Effector memory CD4-positive, alpha-beta T cell (primary cell): ENCODE data around the gene SF1.

ENCODE experiments used
- DNase-seq, 3 donors: peaks; one replicate each; pipeline ENCODE4 v3.0.0-alpha.2; 2020
- H3K27ac ChIP-seq: 2 replicates; pipeline ENCODE4 v1.7.0; 2013; ENCODE audit warnings: mild to moderate bottlenecking, low read length, moderate library complexity; ENCODE audit not compliant: insufficient read depth, poor library complexity, severe bottlenecking
- H3K27me3 ChIP-seq: replicated peaks from 2 replicates; pipeline ENCODE4 v1.7.0; 2013; ENCODE audit warnings: mild to moderate bottlenecking, low read length; ENCODE audit not compliant: insufficient read depth, control insufficient read depth, poor library complexity, severe bottlenecking
- H3K36me3 ChIP-seq: 2 replicates; pipeline ENCODE4 v1.7.0; 2013; ENCODE audit warnings: mild to moderate bottlenecking, low read length, moderate library complexity; ENCODE audit not compliant: control insufficient read depth, insufficient read depth
- H3K4me1 ChIP-seq: 2 replicates; pipeline ENCODE4 v1.7.0; 2013; ENCODE audit warnings: low read length, mild to moderate bottlenecking; ENCODE audit not compliant: control insufficient read depth, insufficient read depth, poor library complexity, severe bottlenecking
- H3K4me3 ChIP-seq: 2 replicates; pipeline ENCODE4 v1.7.0; 2013; ENCODE audit warnings: low read length, low read depth, mild to moderate bottlenecking; ENCODE audit not compliant: insufficient read depth, poor library complexity, severe bottlenecking
- H3K9me3 ChIP-seq: 2 replicates; pipeline ENCODE4 v1.7.0; 2013; ENCODE audit warnings: mild to moderate bottlenecking, low read length, moderate library complexity; ENCODE audit not compliant: control insufficient read depth

The SF1 gene

GRCh38 chr11:64717268-64717578, 61.1 kb downstream of the SF1 start:
- H3K36me3 ChIP-seq = no peaks in the 10 kb centered on the region
- no peak overlapping the region for H3K27ac ChIP-seq
- no peak for DNase-seq
- no peak overlapping the region for H3K4me3 ChIP-seq
- no peaks in the 10 kb centered on the region for H3K9me3 ChIP-seq
- H3K27me3 ChIP-seq = peaks cover 38% of the 10 kb centered on the region
- H3K4me1 ChIP-seq = peaks cover 10% of the 10 kb centered on the region

DNA sequence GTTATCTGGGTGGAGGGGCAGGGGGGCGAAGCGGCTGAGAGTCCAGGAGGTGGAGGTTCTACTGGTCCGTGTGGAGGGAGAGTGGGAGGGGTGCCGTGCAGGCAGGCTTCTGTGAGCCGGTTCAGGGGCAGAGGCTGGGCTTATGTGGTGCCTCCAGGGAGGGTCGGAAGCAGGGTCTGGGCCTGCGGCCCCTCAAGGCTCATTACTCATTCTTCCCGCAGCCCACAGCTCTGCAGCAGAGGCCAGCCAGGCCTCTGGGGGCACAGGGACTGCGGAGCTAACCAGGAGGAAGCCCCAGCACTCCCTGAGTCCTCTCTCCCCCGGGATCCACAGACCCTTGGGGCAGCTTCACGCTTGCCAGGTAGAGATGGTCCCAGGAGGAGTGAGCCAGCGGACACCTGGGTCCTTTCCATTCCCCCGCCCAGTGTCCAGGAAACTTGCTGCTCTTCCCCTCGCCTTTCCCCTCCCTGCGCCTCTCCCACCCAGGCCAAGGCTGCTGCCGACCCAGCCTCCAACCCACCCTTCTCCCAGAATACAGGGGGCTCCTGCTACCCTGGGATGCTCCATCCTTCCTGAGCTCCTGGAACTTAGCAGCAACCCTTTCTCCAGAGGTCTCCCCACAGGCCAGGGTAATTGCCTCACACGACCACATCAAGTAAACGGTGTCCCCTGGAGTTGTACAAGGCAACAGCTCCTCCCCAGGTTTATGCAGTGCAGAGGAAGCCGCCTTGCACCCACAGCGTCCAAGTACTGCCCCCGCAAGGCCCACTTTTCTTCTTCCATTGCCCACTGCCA, 61.7 kb downstream of the SF1 start:
- H3K27me3 ChIP-seq = peaks cover 38% of the 10 kb centered on the region
- no peak overlapping the region for H3K4me3 ChIP-seq
- no peaks in the 10 kb centered on the region for H3K36me3 ChIP-seq
- DNase-seq = no peak
- no peaks in the 10 kb centered on the region for H3K9me3 ChIP-seq
- no peak overlapping the region for H3K27ac ChIP-seq
- peaks cover 12% of the 10 kb centered on the region for H3K4me1 ChIP-seq

DNA sequence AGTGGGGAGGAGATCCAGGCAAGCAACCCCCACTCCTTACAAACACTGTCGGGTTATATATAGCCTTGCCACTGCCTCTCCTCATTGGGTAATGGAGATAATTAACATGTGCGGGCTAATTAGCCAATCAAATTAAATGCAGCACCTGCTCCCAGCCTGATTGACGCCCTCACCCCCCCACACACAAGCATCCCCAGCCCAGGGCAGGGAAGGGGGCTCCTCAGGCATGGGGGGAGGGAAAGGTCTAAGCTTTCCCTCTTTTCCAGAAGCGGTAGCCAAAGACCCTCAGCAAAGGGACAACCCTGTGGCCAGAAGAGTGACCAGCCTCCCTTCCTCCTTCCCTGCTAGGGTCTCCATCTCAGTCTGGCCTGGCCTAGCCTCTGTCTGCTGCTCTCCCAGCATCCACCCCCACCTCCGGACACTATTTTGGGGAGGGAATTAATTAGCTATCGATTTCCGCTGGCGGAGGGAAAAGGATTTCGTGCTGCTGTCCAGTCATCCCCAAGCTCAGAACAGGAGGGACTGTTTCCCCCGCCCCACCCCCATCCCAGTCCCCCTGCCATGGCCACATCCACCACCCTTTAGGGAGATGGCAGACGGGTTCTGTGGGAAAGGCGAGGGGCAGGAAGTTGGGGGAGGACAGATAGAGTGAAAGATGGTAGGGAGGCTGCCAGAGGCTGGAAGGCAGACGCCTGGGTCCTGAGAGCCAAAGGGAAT, 62.4 kb downstream of the SF1 start:
- peaks cover 43% of the 10 kb centered on the region for H3K27me3 ChIP-seq
- H3K4me1 ChIP-seq = peaks cover 12% of the 10 kb centered on the region
- no peaks in the 10 kb centered on the region for H3K9me3 ChIP-seq
- no peaks in the 10 kb centered on the region for H3K36me3 ChIP-seq
- H3K27ac ChIP-seq = no peak overlapping the region
- DNase-seq = no peak
- H3K4me3 ChIP-seq = no peak overlapping the region

DNA sequence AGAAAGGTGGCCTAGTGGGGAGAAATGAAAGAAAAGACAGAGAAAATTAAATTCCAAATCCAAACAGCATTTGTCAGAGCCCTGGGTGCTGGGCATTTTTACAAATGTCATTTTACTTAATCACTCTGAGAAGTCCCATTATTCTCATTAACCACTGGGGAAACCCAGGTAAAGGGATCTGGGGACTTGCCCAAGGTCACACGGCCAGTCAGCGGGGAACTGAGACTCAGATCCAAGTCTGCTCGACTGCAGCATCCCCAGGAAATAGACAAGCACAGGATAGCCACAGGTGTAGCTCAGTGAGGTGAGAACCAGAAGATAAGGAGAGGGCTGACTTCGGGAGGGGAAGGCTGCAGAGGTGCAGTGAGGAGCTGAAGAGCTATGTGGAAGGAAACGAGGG, 63.2 kb downstream of the SF1 start:
- no peaks in the 10 kb centered on the region for H3K9me3 ChIP-seq
- H3K4me1 ChIP-seq = peaks cover 12% of the 10 kb centered on the region
- H3K27ac ChIP-seq = no peak overlapping the region
- DNase-seq = no peak
- H3K27me3 ChIP-seq = peaks cover 48% of the 10 kb centered on the region
- H3K36me3 ChIP-seq = no peaks in the 10 kb centered on the region
- H3K4me3 ChIP-seq = no peak overlapping the region

GRCh38 chr11:64714666-64715065, 63.7 kb downstream of the SF1 start:
- no peaks in the 10 kb centered on the region for H3K9me3 ChIP-seq
- H3K4me1 ChIP-seq = peaks cover 12% of the 10 kb centered on the region
- H3K27ac ChIP-seq = no peak overlapping the region
- DNase-seq = no peak
- no peaks in the 10 kb centered on the region for H3K36me3 ChIP-seq
- H3K27me3 ChIP-seq = peaks cover 48% of the 10 kb centered on the region
- no peak overlapping the region for H3K4me3 ChIP-seq
